Erythroblast (primary cell): ENCODE data around the gene HS3ST4.

Experiments used
- GATA1 ChIP-seq: IDR thresholded peaks from 2 replicates; pipeline ENCODE4 v1.6.1; 2011; ENCODE audit warnings: low read depth, mild to moderate bottlenecking, control low read depth, low read length, moderate library complexity
- POLR2A ChIP-seq: IDR thresholded peaks from 2 replicates; pipeline ENCODE4 v1.6.1; 2011; ENCODE audit warnings: mild to moderate bottlenecking, low read length

- TF ChIP-seq POLR2A (no peak), GATA1 (no peak)
Observed at GRCh38 chr16:26139884-26140283, 448.1 kb downstream of the HS3ST4 start.
